Endodermal cell (in vitro differentiated cells): ENCODE results near the gene MSX2. TPM values are rescaled to one million over a fixed set of nuclear protein-coding genes. Genes with fewer than 3 reads are reported as not detected.

Experiments
- DNase-seq: peaks from one replicate; pipeline ENCODE4 v3.0.0-alpha.2; 2017
- H3K27ac ChIP-seq: 2 replicates; pipeline ENCODE4 v1.5.1; 2013; ENCODE audit warnings: mild to moderate bottlenecking, low read depth, low read length, moderate library complexity
- H3K27me3 ChIP-seq: 2 replicates; pipeline ENCODE4 v1.6.1; 2013; ENCODE audit warnings: mild to moderate bottlenecking, low read length, moderate library complexity; ENCODE audit not compliant: insufficient read depth, control insufficient read depth, poor library complexity, severe bottlenecking
- H3K36me3 ChIP-seq: 2 replicates; pipeline ENCODE4 v1.7.0; 2013; ENCODE audit warnings: mild to moderate bottlenecking, low read length, moderate library complexity; ENCODE audit not compliant: control insufficient read depth, insufficient read depth
- H3K4me1 ChIP-seq: one replicate; pipeline ENCODE4 v1.7.0; 2013; ENCODE audit warnings: low read length; ENCODE audit not compliant: control insufficient read depth, insufficient read depth
- H3K4me3 ChIP-seq: 2 replicates; pipeline ENCODE4 v1.5.1; 2013; ENCODE audit warnings: mild to moderate bottlenecking, low read length, moderate library complexity
- H3K9ac ChIP-seq: 2 replicates; pipeline ENCODE4 v1.6.1; 2013; ENCODE audit warnings: mild to moderate bottlenecking, low read length, moderate library complexity; ENCODE audit not compliant: poor library complexity, severe bottlenecking; ENCODE audit errors: extremely low read depth
- H3K9me3 ChIP-seq: 2 replicates; pipeline ENCODE4 v1.6.1; 2013; ENCODE audit warnings: mild to moderate bottlenecking, low read length, moderate library complexity; ENCODE audit not compliant: control insufficient read depth
- H3K27ac Mint-ChIP-seq: 2 replicates; pipeline ENCODE4 v1.8.0; 2020; ENCODE audit warnings: mixed read lengths
- H3K27me3 Mint-ChIP-seq: 2 replicates; pipeline ENCODE4 v1.8.0; 2021; ENCODE audit warnings: mild to moderate bottlenecking, mixed read lengths; ENCODE audit not compliant: insufficient read depth
- H3K36me3 Mint-ChIP-seq: 2 replicates; pipeline ENCODE4 v1.8.0; 2020; ENCODE audit warnings: low read depth, mixed read lengths
- H3K4me1 Mint-ChIP-seq: 2 replicates; pipeline ENCODE4 v1.8.0; 2020; ENCODE audit warnings: mixed read lengths
- H3K4me3 Mint-ChIP-seq: 2 replicates; pipeline ENCODE4 v1.8.0; 2020; ENCODE audit warnings: mild to moderate bottlenecking, moderate library complexity, mixed read lengths
- H3K9me3 Mint-ChIP-seq: 2 replicates; pipeline ENCODE4 v1.8.0; 2020; ENCODE audit warnings: mild to moderate bottlenecking, mixed read lengths
- whole genome bisulfite sequencing, 2 experiments: methylation state at CpG; one replicate each; pipeline versions ENCODE4 v1.1.5 to v1.1.7; 2013; ENCODE audit warnings: missing lambda C conversion rate in 2 of 2, mixed read lengths in 1 of 2; ENCODE audit not compliant: insufficient coverage in 1 of 2, insufficient read length in 1 of 2; 5-methylcytosine and 5-hydroxymethylcytosine counted together
- total RNA-seq, 2 donors: library from RNA; stranded (reverse); fragmentation: NEBNext Ultra II Directional in 1 of 2; extraction: Animal tissue kit (Norgen Biotek cat#: 25700) in 1 of 2; gene quantifications; 2 replicates in 1 of 2; 3 replicates in 1 of 2; pipeline ENCODE4 v1.2.1, GENCODE V29; 2021
- TF ChIP-seq, protein P1 (sequence below): fragments of 200-600 bp; sonication (generic); conservative IDR thresholded peaks from 2 replicates; pipeline ENCODE4 v1.5.0; 2021; ENCODE audit warnings: antibody characterized with exemption, mild to moderate bottlenecking

Gene MSX2
- total RNA-seq, 2 donors from 2014 or later, result 4.2 to 20.0 TPM

DNA sequence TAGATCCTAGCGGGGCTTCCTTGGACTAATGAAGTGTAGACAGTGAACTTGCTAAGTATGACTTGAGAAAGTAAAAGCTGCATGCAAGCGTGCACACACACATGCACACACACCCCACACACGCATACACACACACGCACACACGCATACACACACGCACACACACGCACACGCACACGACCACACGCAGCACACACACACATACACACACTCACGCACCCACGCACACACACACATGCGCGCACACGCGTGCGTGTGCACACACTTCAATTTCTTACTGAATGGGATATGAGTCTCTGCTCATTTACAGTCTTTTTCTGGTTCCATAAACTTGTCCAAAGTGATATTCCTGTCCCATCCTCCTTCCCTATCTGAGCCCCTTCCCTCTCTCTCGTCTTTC, 41.2 kb downstream of the MSX2 start:
- H3K9me3 ChIP-seq, result no peaks in the 10 kb centered on the region
- no peak overlapping the region for H3K4me3 ChIP-seq
- 89 to 93% methylated on average over 11 to 18 of the region's 18 CpGs for WGBS, 2 experiments
- no peaks in the 10 kb centered on the region for H3K4me1 ChIP-seq
- Mint-ChIP-seq H3K27me3 (peaks cover 8% of the 10 kb centered on the region), H3K27ac (no peak overlapping the region), H3K4me3 (no peak overlapping the region), H3K9me3 (no peaks in the 10 kb centered on the region), H3K4me1 (no peaks in the 10 kb centered on the region), H3K36me3 (no peaks in the 10 kb centered on the region)
- H3K36me3 ChIP-seq, result no peaks in the 10 kb centered on the region
- H3K27me3 ChIP-seq, result no peaks in the 10 kb centered on the region
- TF ChIP-seq, protein P1, sequence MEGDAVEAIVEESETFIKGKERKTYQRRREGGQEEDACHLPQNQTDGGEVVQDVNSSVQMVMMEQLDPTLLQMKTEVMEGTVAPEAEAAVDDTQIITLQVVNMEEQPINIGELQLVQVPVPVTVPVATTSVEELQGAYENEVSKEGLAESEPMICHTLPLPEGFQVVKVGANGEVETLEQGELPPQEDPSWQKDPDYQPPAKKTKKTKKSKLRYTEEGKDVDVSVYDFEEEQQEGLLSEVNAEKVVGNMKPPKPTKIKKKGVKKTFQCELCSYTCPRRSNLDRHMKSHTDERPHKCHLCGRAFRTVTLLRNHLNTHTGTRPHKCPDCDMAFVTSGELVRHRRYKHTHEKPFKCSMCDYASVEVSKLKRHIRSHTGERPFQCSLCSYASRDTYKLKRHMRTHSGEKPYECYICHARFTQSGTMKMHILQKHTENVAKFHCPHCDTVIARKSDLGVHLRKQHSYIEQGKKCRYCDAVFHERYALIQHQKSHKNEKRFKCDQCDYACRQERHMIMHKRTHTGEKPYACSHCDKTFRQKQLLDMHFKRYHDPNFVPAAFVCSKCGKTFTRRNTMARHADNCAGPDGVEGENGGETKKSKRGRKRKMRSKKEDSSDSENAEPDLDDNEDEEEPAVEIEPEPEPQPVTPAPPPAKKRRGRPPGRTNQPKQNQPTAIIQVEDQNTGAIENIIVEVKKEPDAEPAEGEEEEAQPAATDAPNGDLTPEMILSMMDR, result no peak
- no peak overlapping the region for H3K9ac ChIP-seq
- no peak for DNase-seq
- no peak overlapping the region for H3K27ac ChIP-seq

GRCh38 chr5:174767670-174768069, 43.3 kb downstream of the MSX2 start:
- no peaks in the 10 kb centered on the region for H3K4me1 Mint-ChIP-seq
- no peaks in the 10 kb centered on the region for H3K36me3 Mint-ChIP-seq
- Histone ChIP-seq H3K36me3 (no peaks in the 10 kb centered on the region), H3K9me3 (no peaks in the 10 kb centered on the region), H3K4me3 (no peak overlapping the region), H3K9ac (no peak overlapping the region), H3K27ac (no peak overlapping the region), H3K4me1 (no peaks in the 10 kb centered on the region), H3K27me3 (no peaks in the 10 kb centered on the region)
- no peak for DNase-seq
- H3K4me3 Mint-ChIP-seq, result no peak overlapping the region
- H3K27ac Mint-ChIP-seq, result no peak overlapping the region
- no peaks in the 10 kb centered on the region for H3K9me3 Mint-ChIP-seq
- WGBS, 2 experiments, result 50 to 78% methylated on average over 1 to 3 of the region's 4 CpGs
- peaks cover 13% of the 10 kb centered on the region for H3K27me3 Mint-ChIP-seq
- TF ChIP-seq, protein P1, result no peak

DNA sequence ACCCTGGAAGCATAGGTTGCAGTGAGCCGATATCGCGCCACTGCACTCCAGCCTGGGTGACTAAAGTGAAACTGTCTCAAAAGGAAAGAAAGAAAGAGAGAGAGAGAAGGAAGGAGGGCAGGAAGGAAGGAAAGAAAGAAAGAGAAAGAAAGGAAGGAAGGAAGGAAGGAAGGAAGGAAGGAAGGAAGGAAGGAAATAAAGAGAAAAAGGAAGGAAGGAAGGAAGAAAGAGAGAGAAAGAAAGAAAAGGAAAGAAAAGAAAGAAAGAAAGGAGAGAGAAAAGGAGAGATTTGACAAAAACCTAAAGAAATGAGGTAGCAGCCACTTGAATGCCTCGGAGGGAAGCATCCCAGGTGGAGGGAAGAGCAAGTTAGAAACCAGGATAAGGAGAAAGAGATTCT, 44.6 kb downstream of the MSX2 start:
- H3K4me3 ChIP-seq, result no peak overlapping the region
- Mint-ChIP-seq H3K27ac (no peak overlapping the region), H3K36me3 (no peaks in the 10 kb centered on the region), H3K9me3 (no peaks in the 10 kb centered on the region), H3K27me3 (peaks cover 17% of the 10 kb centered on the region), H3K4me1 (peaks cover 4% of the 10 kb centered on the region), H3K4me3 (no peak overlapping the region)
- H3K27me3 ChIP-seq, result no peaks in the 10 kb centered on the region
- no peaks in the 10 kb centered on the region for H3K36me3 ChIP-seq
- no peak overlapping the region for H3K9ac ChIP-seq
- 95 to 96% methylated on average over 4 of the region's 4 CpGs for WGBS, 2 experiments
- no peak overlapping the region for H3K27ac ChIP-seq
- H3K9me3 ChIP-seq, result no peaks in the 10 kb centered on the region
- H3K4me1 ChIP-seq, result no peaks in the 10 kb centered on the region
- no peak for DNase-seq
- TF ChIP-seq, protein P1, result no peak
